A673 (cell line): ENCODE results near the gene NSUN2.

Experiments used
- EZH2 ChIP-seq: fragments of 200-600 bp; sonication (generic); IDR thresholded peaks from 2 replicates; pipeline ENCODE4 v1.6.1; 2017; ENCODE audit warnings: borderline replicate concordance, low read depth, mild to moderate bottlenecking, mixed read lengths, antibody characterized with exemption, low read length; ENCODE audit not compliant: poor library complexity, severe bottlenecking
- TF ChIP-seq, protein P1 (sequence below): fragments of 300-800, 200-600 bp; sonication (generic); conservative IDR thresholded peaks from 2 replicates; pipeline ENCODE4 v1.5.1; 2017; ENCODE audit warnings: low read depth, mild to moderate bottlenecking, antibody characterized with exemption, low read length, moderate library complexity, mixed read lengths

DNA sequence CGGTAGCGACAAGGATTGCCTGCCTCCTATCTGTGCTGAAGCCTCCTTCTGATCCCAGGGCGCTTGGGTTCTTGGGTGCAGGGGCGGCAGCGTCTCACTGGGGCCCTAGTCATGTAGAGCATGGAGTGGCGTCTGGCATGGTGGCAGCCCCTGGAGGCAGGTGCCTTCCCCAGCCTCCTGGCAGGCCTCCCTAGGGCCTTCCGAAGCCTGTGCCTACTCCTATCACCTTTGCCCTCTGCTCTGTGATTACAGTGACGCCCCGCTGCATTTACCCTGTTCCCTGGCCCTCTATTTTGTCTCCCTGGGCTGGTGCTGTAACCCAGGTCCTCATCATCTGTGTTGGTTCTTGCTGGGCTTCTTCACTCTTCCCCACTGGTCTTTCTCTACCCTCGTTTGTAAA is 4.2 kb upstream of the NSUN2 start:
- TF ChIP-seq, protein P1, sequence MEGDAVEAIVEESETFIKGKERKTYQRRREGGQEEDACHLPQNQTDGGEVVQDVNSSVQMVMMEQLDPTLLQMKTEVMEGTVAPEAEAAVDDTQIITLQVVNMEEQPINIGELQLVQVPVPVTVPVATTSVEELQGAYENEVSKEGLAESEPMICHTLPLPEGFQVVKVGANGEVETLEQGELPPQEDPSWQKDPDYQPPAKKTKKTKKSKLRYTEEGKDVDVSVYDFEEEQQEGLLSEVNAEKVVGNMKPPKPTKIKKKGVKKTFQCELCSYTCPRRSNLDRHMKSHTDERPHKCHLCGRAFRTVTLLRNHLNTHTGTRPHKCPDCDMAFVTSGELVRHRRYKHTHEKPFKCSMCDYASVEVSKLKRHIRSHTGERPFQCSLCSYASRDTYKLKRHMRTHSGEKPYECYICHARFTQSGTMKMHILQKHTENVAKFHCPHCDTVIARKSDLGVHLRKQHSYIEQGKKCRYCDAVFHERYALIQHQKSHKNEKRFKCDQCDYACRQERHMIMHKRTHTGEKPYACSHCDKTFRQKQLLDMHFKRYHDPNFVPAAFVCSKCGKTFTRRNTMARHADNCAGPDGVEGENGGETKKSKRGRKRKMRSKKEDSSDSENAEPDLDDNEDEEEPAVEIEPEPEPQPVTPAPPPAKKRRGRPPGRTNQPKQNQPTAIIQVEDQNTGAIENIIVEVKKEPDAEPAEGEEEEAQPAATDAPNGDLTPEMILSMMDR, result no peak
- TF ChIP-seq EZH2, result no peak
